Cardiac septum (tissue), 1 donor: ENCODE data around the gene OLFML2B. TPM values are rescaled to one million over a fixed set of nuclear protein-coding genes. Genes with fewer than 3 reads are reported as not detected.
"Not testable (repeated sequence)": the region's sequence is repeated elsewhere in the genome, so short reads cannot be mapped to it uniquely, and the experiment has no call there.

Source experiments
- DNase-seq: peaks from one replicate; pipeline ENCODE4 v3.0.0-alpha.2; 2020; ENCODE audit warnings: low spot score
- intact Hi-C: fragments of 100-400 bp; cut with DNase I; formaldehyde crosslinking; loops from one replicate; pipeline ENCODE4 v1.14.0; 2022
- total RNA-seq: library from RNA; stranded (reverse); fragmentation: NEBNext Ultra II Directional; extraction: Animal tissue kit (Norgen Biotek cat#: 25700); gene quantifications from one replicate; pipeline ENCODE4 v1.2.1, GENCODE V29; 2021
- donor health status: DM: no; HTN: no; CAD: no.

OLFML2B gene
- total RNA-seq, 1 donor from 2014 or later, result 6.4 TPM

- intact Hi-C loops, result no loop called here
- no peak for DNase-seq
Measured at GRCh38 chr1:162040001-162040400, 16.3 kb upstream of the OLFML2B start.

GRCh38 chr1:162038624-162039023 lies 15.0 kb upstream of the OLFML2B start:
- no peak for DNase-seq
- intact Hi-C loops, result loop anchor here (5.0 kb wide), 1 partner anchor 176 kb away; no protein-coding TSS in a partner anchor

GRCh38 chr1:162036163-162036562 lies 12.5 kb upstream of the OLFML2B start:
- intact Hi-C loops, result loop anchor here (2.0 to 5.0 kb wide), 2 partner anchors 174 to 243 kb away; no protein-coding TSS in a partner anchor
- no peak for DNase-seq

DNA sequence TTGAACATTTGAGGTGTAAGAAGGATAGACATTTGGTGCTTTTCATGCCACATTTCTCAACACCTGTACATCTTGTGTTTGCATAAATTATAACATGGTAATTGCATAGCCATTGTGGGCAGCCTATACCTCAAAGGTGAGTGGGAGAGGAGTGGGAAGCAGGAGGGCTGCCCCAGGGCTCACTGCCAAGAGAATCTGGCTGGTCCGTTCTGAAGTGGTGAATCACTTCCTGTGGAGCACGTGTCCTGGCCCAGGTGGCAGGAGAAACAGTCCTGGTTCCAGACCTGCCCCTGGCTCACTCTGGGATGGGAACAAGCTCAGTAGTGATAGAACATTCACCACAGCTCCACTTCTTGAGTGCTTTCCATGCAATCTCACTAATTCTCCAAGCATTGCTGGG lies 11.6 kb upstream of the OLFML2B start:
- DNase-seq, result no peak
- intact Hi-C loops, result loop anchor here (5.0 kb wide), 1 partner anchor 173 kb away; no protein-coding TSS in a partner anchor

- intact Hi-C loops, result no loop called here
- DNase-seq, result no peak
Measured at GRCh38 chr1:162033428-162033827, 9.8 kb upstream of the OLFML2B start.

- intact Hi-C loops, result no loop called here
- no peak for DNase-seq
Measured at GRCh38 chr1:162030759-162031280, 7.2 kb upstream of the OLFML2B start.

- intact Hi-C loops, result no loop called here
- no peak for DNase-seq
Measured at GRCh38 chr1:162029157-162029556, 5.5 kb upstream of the OLFML2B start.

DNA sequence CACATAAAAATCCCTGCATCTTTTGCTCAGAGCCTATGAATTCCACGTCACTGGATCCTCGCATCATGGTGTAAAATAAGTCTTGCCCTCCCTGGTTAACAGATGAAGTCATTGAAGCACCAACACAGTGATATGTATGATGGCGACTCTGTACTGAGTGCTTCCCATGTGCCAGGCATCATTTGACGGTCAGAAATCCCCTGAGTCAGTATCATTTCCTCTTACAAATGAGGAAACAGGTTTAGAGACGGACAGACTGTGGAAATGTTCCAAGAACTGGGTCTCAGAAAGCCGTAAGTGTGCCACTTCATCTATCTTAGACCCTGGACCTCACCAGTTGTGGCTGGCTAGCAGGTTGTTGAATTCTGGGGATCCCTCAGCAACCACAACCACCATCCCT lies 5.1 kb upstream of the OLFML2B start:
- intact Hi-C loops, result no loop called here
- DNase-seq, result no peak

DNA sequence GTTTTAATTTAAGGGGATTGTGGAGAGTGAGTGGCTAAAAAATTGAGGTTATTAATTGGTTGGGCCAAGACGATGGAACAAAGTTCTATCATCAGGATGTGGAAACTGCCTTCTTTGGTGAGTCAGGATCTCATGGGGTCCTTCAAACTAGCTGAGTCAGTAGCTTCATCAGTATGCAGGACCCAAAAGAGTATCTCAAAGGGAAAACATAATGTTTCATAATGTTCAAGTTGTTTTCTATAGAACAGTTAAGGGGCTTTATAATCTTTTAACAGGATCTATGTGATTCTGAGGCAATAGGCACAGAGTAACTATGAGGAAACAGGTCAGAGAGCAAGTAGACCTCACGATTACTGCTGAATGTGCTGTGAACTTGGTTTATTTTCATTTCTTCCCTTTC lies 3.2 kb upstream of the OLFML2B start:
- intact Hi-C loops, result no loop called here
- no peak for DNase-seq

DNA sequence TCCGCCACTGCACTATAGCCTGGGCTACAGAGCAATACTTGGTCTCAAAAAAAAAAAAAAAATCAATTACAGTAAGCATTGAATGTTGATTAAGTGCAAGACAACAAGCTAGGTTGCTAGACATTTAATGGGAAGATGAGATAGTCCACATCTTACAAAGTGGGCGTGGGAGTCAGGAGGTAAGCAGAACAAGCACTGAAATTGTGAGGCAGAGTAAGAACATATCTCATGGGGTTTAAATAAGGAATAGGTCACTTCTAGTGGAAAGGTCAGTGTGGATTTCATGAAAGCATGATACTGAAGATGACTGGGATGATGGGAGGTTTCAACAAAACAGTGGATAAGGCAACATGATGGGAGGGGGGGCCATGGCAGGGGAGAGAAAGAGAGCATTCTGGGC lies 1.9 kb upstream of the OLFML2B start:
- no peak for DNase-seq
- intact Hi-C loops, result no loop called here

- DNase-seq, result no peak
- intact Hi-C loops, result no loop called here
Measured at GRCh38 chr1:162023181-162023546, 505 bp downstream of the OLFML2B start.

GRCh38 chr1:162022626-162023025 lies 1.0 kb downstream of the OLFML2B start:
- DNase-seq, result no peak
- intact Hi-C loops, result no loop called here

DNA sequence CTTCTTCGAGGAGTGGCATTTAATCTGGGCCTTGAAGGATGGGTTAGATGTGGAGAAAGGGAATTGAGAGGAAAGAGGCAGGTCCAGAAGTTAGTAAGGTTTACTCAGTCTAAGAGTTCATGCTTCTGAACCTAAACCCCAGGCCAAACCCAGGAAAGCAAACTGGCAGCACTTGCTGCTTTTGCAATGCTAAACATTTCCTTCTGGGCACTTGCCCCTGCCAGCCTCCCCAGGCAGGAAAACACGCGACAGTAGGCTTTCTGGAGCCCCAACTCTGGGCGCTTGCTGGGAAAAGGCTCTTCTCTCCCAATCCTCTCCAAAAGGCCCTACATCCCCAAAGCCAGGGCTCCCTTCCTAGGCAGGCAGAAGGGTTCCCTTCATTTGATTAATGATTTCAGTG lies 2.5 kb downstream of the OLFML2B start:
- DNase-seq, result no peak
- intact Hi-C loops, result no loop called here

DNA sequence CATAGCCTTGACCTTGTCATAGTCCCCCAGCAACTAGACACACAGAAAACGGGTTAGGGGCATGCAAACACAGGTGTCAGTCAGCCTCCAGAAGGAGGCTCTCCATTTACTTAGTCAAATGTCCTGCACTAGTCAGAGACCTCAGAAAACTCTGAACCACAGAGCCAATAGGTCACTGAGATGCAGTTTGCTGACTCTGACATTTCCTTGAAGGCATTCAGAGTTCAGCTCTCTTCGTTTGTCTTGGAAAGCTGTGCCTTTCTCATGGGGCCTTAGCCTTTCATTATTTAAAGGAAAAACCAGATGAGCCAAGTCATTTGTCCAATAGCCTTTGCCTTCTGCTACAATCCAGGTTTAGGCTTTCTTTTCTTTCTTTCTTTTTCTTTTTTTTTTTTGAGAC lies 3.5 kb downstream of the OLFML2B start:
- intact Hi-C loops, result no loop called here
- DNase-seq, result no peak

GRCh38 chr1:162019446-162019845 lies 4.2 kb downstream of the OLFML2B start:
- intact Hi-C loops, result no loop called here
- no peak for DNase-seq

DNA sequence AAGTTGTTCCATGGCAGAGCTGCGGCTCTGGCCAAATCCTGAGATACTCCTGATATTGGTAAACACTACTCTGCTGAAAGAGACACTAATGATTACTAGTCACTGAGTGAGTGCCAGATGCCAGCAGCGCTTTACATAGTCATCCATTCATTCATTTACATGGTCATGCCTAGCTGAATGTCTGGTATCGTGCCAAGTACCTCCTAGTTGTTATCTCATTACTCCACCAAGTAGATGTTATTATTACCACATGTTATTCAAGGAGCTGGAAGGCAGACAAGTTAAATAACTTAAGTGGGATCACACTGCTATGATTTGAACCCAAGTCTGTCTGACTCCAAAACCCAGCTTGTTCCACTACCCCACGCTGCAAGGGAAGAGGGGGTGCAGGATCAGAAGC lies 4.7 kb downstream of the OLFML2B start:
- no peak for DNase-seq
- intact Hi-C loops, result no loop called here

DNA sequence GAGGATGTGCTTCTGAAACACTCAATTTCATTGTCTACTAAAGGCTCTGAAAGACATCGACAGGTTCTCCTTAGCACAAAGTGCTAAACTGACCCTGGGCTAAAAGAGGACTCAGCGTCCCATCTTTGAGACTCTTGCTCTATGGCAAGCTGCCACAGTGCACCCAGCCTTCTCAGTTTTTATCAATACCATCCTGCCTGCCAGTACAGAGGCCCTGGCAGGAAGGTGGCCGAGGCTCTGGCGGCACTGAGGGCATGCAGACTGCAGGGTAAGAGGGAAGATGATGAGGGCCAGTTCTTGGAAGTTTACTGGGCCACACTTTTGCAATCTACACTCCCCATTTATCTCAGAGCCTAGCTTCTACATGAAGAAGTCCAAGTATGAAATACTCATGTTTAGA lies 5.3 kb downstream of the OLFML2B start:
- intact Hi-C loops, result no loop called here
- DNase-seq, result no peak

DNA sequence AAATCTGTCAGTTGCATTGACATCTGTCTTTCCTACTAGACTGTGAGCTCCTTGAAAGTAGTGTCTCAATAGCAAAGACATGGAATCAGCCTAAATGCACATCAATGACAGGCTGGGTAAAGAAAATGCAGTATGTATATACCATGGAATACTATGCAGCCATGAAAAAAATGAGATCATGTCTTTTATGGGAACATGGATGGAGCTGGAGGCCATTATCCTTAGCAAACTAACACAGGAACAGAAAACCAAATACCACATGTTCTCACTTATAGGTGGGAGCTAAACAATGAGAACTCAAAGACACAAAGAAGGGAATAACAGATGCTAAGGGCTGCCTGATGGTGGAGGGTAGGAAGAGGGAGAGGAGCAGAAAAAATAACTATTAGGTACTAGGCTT lies 5.9 kb downstream of the OLFML2B start:
- DNase-seq, intact Hi-C loops: not testable (repeated sequence)

- intact Hi-C loops, result no loop called here
- no peak for DNase-seq
Measured at GRCh38 chr1:162016631-162017030, 7.0 kb downstream of the OLFML2B start.

DNA sequence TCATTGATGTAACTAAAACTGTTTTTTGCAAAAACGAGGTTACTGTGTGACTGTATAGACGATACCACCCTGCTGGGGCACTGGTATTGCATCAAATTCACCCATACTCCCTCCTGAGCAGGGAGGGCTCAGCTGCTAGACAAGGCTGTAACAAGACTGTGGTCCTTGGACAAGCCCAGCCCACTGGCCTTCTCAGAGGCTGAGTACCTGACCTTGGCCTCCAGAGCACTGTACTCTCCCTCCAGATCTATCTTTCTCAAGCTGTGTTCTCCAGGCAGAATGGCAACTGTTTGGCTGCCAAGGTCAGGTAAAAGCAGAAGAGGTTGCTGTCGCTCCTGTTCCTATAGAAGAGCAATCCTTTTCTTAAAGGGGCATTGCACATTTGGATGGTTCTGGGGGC lies 8.5 kb downstream of the OLFML2B start:
- intact Hi-C loops, result no loop called here
- no peak for DNase-seq

DNA sequence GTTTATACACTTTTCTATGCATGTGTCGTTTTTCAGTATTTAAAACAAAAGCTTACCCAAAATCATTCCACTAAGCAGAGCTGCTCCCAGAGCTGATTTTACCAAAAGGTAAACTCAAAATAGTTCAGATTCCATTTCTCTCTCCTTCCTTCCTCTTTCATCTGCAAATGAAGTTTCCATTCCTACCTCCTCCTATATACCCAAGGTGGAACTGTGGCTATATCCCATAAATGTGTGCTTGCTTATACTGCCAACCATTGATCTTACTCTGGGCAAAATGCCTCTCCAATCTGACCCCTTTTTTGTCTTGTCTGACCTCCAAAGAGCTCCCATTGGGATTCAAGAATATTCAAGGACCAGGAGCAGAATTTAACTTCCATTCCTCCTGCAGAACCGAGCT lies 9.5 kb downstream of the OLFML2B start:
- no peak for DNase-seq
- intact Hi-C loops, result no loop called here

DNA sequence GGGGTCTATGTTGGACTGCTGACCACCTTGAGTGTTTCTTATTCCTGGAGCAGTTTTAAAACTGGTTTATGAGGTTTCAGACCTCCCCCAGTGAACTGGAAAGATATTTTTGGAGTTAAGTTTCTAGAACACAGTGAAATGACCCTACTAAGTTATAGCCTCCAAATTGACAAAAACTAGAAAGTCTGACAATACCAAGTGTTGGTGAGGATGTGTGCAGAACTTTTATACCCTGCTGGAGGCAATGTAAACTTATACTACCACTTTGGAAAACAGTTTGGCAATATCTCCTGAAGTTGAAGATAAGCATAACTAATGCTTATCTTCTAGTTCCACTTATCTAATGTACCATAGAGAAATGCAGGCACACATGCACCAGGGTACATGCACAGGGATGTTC lies 10.4 kb downstream of the OLFML2B start:
- intact Hi-C loops, result no loop called here
- DNase-seq, result no peak
